PFSK-1 (cell line): ENCODE results near the gene GBE1.

Experiments used
- FOXP2 ChIP-seq: optimal IDR thresholded peaks from 2 replicates; pipeline ENCODE3; 2011; ENCODE audit warnings: borderline replicate concordance, control low read depth, inconsistent platforms; ENCODE audit not compliant: insufficient read depth; ENCODE audit errors: extremely low read length, extremely low read depth
- POLR2AphosphoS5 ChIP-seq: IDR thresholded peaks from 2 replicates; pipeline ENCODE4 v1.6.1; 2012; ENCODE audit warnings: low read depth, mild to moderate bottlenecking, control low read depth, low read length, moderate library complexity
- REST ChIP-seq, 2 experiments: IDR thresholded peaks; 2 replicates each; pipeline versions ENCODE4 v1.6.1 to v1.8.0; 2011 to 2012; ENCODE audit warnings: low read depth in 2 of 2, low read length in 2 of 2, control low read depth in 1 of 2, inconsistent platforms in 1 of 2, mild to moderate bottlenecking in 1 of 2, moderate library complexity in 1 of 2; ENCODE audit not compliant: insufficient read depth in 1 of 2
- SIN3A ChIP-seq: IDR thresholded peaks from 2 replicates; pipeline ENCODE4 v1.6.1; 2012; ENCODE audit warnings: mild to moderate bottlenecking, low read length, moderate library complexity, borderline replicate concordance; ENCODE audit not compliant: insufficient read depth
- TAF1 ChIP-seq: IDR thresholded peaks from 2 replicates; pipeline ENCODE4 v1.6.1; 2012; ENCODE audit warnings: low read length, control low read depth, borderline replicate concordance; ENCODE audit not compliant: insufficient read depth

GBE1 gene

DNA sequence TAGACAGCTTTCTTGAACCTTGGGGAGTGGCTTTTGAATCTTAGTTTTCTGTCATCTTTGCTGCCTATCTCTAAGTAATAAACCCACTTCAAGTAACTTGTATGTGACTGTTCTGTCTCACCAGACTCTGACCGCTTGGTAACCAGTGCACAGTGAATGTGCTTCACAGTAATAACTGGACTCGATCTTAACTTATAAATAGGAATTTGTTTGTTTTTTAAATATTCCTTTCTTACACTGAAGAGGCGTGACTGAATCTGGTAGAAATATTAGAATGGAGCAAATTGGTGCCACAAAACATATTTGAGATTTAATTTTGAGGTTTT, 318.0 kb downstream of the GBE1 start:
- no peak for TF ChIP-seq FOXP2
- no peak for TF ChIP-seq SIN3A
- TF ChIP-seq POLR2AphosphoS5 = no peak
- no peak for TF ChIP-seq TAF1
- no peak for TF ChIP-seq REST (IDR thresholded peaks at IDR 0.05; ENCODE audit: insufficient read depth in 1 of 2, low read depth in 2 of 2, low read length in 2 of 2)

DNA sequence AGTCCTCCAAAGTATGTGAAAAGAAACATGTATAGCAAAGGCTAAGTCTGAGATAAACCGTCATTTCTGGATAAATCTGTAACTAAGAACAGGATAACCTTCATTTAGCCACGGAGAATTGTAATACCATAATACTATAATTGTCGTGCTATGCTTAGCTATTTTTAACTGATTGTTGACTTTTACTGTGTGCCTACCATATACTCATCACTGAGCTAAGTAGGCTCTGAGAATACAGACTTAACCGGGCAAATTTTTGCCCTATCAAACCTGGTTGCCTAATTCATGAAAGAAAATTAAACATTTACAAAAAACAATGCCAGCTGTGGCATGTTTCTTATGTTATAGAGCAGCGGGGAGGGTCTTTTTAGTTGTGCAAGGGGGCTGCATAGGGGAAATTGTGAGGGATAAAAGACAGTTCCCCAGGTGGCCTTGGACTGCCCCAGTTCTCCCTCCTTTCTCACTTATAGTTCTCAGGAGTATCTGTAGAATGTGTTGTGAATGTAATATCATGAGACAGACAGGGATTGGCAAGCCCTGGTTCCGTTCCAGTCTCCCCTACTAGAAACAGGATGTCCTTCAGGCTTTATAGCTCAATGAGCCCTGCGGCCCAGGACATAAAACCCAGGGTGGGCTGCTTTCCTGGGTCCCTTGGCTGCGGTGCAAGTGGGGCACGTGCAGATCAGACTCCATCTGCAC, 318.5 kb downstream of the GBE1 start:
- no peak for TF ChIP-seq POLR2AphosphoS5
- TF ChIP-seq TAF1 = no peak
- TF ChIP-seq FOXP2 = no peak
- TF ChIP-seq SIN3A = no peak
- TF ChIP-seq REST (IDR thresholded peaks at IDR 0.05; ENCODE audit: insufficient read depth in 1 of 2, low read depth in 2 of 2, low read length in 2 of 2) = no peak

DNA sequence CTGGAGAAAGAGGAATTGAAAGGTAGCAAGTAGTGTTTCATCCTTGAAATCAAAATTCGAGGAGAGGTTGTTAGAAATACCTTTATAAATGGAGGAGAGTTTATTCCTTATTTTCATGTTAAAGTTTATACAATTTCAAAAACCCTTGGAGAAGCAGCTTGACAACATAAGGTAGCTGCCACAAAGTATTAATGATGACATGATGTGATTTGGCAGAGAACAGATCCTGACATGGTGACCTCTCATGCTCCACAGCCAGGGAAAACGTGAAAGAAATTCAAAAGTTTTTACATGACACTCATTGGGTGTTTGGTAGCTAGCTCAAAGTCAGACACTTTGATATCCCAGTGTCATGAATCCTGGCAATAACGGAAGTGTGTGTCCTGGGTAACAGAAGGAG, 320.8 kb downstream of the GBE1 start:
- TF ChIP-seq POLR2AphosphoS5 (no peak), SIN3A (no peak), TAF1 (no peak), FOXP2 (no peak), REST (IDR thresholded peaks at IDR 0.05; ENCODE audit: insufficient read depth in 1 of 2, low read depth in 2 of 2, low read length in 2 of 2) (no peak)
